Measurements from ENCODE around the gene DNAJC7.

The DNAJC7 gene

GRCh38 chr17:42049834-42050392 is 32.7 kb upstream of the DNAJC7 start:
- Mint-ChIP-seq H3K4me1 (peaks cover 6% of the 10 kb centered on the region), H3K27ac (no peak overlapping the region), H3K27me3 (peaks cover 10% of the 10 kb centered on the region), H3K4me3 (peak overlapping the region; percentile 66), H3K9me3 (no peaks in the 10 kb centered on the region), H3K36me3 (no peaks in the 10 kb centered on the region)

GRCh38 chr17:42047343-42047742 is 30.1 kb upstream of the DNAJC7 start:
- Mint-ChIP-seq H3K27me3 (peaks cover 2% of the 10 kb centered on the region), H3K36me3 (no peaks in the 10 kb centered on the region), H3K27ac (no peak overlapping the region), H3K4me1 (peaks cover 6% of the 10 kb centered on the region), H3K9me3 (no peaks in the 10 kb centered on the region), H3K4me3 (no peak overlapping the region)

- Mint-ChIP-seq H3K27ac (no peak overlapping the region), H3K4me3 (no peak overlapping the region), H3K4me1 (peaks cover 2% of the 10 kb centered on the region), H3K36me3 (no peaks in the 10 kb centered on the region), H3K9me3 (no peaks in the 10 kb centered on the region), H3K27me3 (no peaks in the 10 kb centered on the region)
These were observed 28.5 kb upstream of the DNAJC7 start for GRCh38 chr17:42045719-42046118.

GRCh38 chr17:42042598-42043319 is 25.5 kb upstream of the DNAJC7 start:
- no peaks in the 10 kb centered on the region for H3K9me3 Mint-ChIP-seq
- no peaks in the 10 kb centered on the region for H3K4me1 Mint-ChIP-seq

GRCh38 chr17:42041619-42042018 is 24.4 kb upstream of the DNAJC7 start:
- Mint-ChIP-seq H3K27me3 (peaks cover 5% of the 10 kb centered on the region), H3K27ac (no peak overlapping the region), H3K4me1 (no peaks in the 10 kb centered on the region), H3K4me3 (no peak overlapping the region), H3K9me3 (no peaks in the 10 kb centered on the region), H3K36me3 (no peaks in the 10 kb centered on the region)

More at GRCh38 chr17:42042598-42043319, 25.5 kb upstream of the DNAJC7 start:
- H3K27ac Mint-ChIP-seq: no peak overlapping the region
- no peak overlapping the region for H3K4me3 Mint-ChIP-seq
- H3K27me3 Mint-ChIP-seq: peaks cover 2% of the 10 kb centered on the region
- no peaks in the 10 kb centered on the region for H3K36me3 Mint-ChIP-seq

- Mint-ChIP-seq H3K4me3 (no peak overlapping the region), H3K9me3 (no peaks in the 10 kb centered on the region), H3K4me1 (no peaks in the 10 kb centered on the region), H3K27me3 (peaks cover 5% of the 10 kb centered on the region), H3K27ac (no peak overlapping the region), H3K36me3 (no peaks in the 10 kb centered on the region)
These were observed 23.6 kb upstream of the DNAJC7 start for GRCh38 chr17:42040818-42041217.

- no peak overlapping the region for H3K27ac Mint-ChIP-seq
- H3K27me3 Mint-ChIP-seq: peaks cover 5% of the 10 kb centered on the region
- H3K4me1 Mint-ChIP-seq: no peaks in the 10 kb centered on the region
- no peaks in the 10 kb centered on the region for H3K9me3 Mint-ChIP-seq
- no peaks in the 10 kb centered on the region for H3K36me3 Mint-ChIP-seq
- H3K4me3 Mint-ChIP-seq: no peak overlapping the region
These were observed 22.8 kb upstream of the DNAJC7 start for GRCh38 chr17:42039794-42040763.

GRCh38 chr17:42038221-42038973 is 21.2 kb upstream of the DNAJC7 start:
- Mint-ChIP-seq H3K36me3 (no peaks in the 10 kb centered on the region), H3K4me3 (no peak overlapping the region), H3K9me3 (no peaks in the 10 kb centered on the region), H3K4me1 (peaks cover 8% of the 10 kb centered on the region), H3K27ac (no peak overlapping the region), H3K27me3 (peaks cover 5% of the 10 kb centered on the region)

GRCh38 chr17:42034059-42034458 is 16.8 kb upstream of the DNAJC7 start:
- Mint-ChIP-seq H3K27ac (no peak overlapping the region), H3K4me1 (peaks cover 8% of the 10 kb centered on the region), H3K36me3 (no peaks in the 10 kb centered on the region), H3K9me3 (no peaks in the 10 kb centered on the region), H3K27me3 (peaks cover 5% of the 10 kb centered on the region), H3K4me3 (no peak overlapping the region)

- Mint-ChIP-seq H3K27ac (no peak overlapping the region), H3K36me3 (peaks cover 2% of the 10 kb centered on the region), H3K27me3 (no peaks in the 10 kb centered on the region), H3K9me3 (no peaks in the 10 kb centered on the region), H3K4me1 (peaks cover 8% of the 10 kb centered on the region), H3K4me3 (no peak overlapping the region)
These were observed 14.3 kb upstream of the DNAJC7 start for GRCh38 chr17:42031584-42031983.

GRCh38 chr17:42028791-42029127 is 11.5 kb upstream of the DNAJC7 start:
- H3K27ac Mint-ChIP-seq: no peak overlapping the region
- H3K4me3 Mint-ChIP-seq: no peak overlapping the region
- H3K36me3 Mint-ChIP-seq: peaks cover 4% of the 10 kb centered on the region
- no peaks in the 10 kb centered on the region for H3K27me3 Mint-ChIP-seq
- peaks cover 9% of the 10 kb centered on the region for H3K4me1 Mint-ChIP-seq
- H3K9me3 Mint-ChIP-seq: no peaks in the 10 kb centered on the region

- H3K36me3 Mint-ChIP-seq: peaks cover 4% of the 10 kb centered on the region
- no peaks in the 10 kb centered on the region for H3K9me3 Mint-ChIP-seq
- H3K27me3 Mint-ChIP-seq: no peaks in the 10 kb centered on the region
- no peak overlapping the region for H3K27ac Mint-ChIP-seq
- H3K4me1 Mint-ChIP-seq: peaks cover 6% of the 10 kb centered on the region
- H3K4me3 Mint-ChIP-seq: no peak overlapping the region
These were observed 10.9 kb upstream of the DNAJC7 start for GRCh38 chr17:42027961-42028790.

GRCh38 chr17:42027590-42027889 is 10.3 kb upstream of the DNAJC7 start:
- H3K27me3 Mint-ChIP-seq: no peaks in the 10 kb centered on the region
- H3K9me3 Mint-ChIP-seq: no peaks in the 10 kb centered on the region
- peaks cover 6% of the 10 kb centered on the region for H3K4me1 Mint-ChIP-seq
- peaks cover 4% of the 10 kb centered on the region for H3K36me3 Mint-ChIP-seq
- H3K4me3 Mint-ChIP-seq: no peak overlapping the region
- H3K27ac Mint-ChIP-seq: no peak overlapping the region

- Mint-ChIP-seq H3K4me3 (no peak overlapping the region), H3K27ac (no peak overlapping the region), H3K4me1 (peaks cover 10% of the 10 kb centered on the region), H3K36me3 (peaks cover 8% of the 10 kb centered on the region), H3K27me3 (no peaks in the 10 kb centered on the region), H3K9me3 (no peaks in the 10 kb centered on the region)
These were observed 9.8 kb upstream of the DNAJC7 start for GRCh38 chr17:42026857-42027589.

All from activated naive CD4-positive, alpha-beta T cell treated with anti-CD3 and anti-CD28 coated beads, Interleukin-2, amount 50 U/mL, for 24 hours (primary cell).